Transverse colon (tissue), 4 donors: ENCODE results near the gene KAT8.

Experiments used
- CTCF ChIP-seq, 5 experiments: fragments of 200-600 bp in 3 of 5; fragments of 450-650 bp in 2 of 5; sonication (generic) in 3 of 5; IDR thresholded peaks; 1 replicate in 2 of 5; 2 replicates in 3 of 5; pipeline ENCODE4 v1.5.1; 2016 to 2017; ENCODE audit warnings: antibody characterized with exemption in 5 of 5, inconsistent platforms in 3 of 5, mild to moderate bottlenecking in 2 of 5, moderate library complexity in 1 of 5
- POLR2A ChIP-seq: fragments of 450-650 bp; IDR thresholded peaks from one replicate; pipeline ENCODE4 v1.6.1; 2016; ENCODE audit warnings: antibody characterized with exemption, mild to moderate bottlenecking, moderate library complexity
- POLR2AphosphoS5 ChIP-seq, 3 donors: sonication (generic); formaldehyde crosslinking; IDR thresholded peaks; one replicate each; pipeline ENCODE4 v1.6.1; 2016; ENCODE audit warnings: antibody characterized with exemption in 3 of 3

DNA sequence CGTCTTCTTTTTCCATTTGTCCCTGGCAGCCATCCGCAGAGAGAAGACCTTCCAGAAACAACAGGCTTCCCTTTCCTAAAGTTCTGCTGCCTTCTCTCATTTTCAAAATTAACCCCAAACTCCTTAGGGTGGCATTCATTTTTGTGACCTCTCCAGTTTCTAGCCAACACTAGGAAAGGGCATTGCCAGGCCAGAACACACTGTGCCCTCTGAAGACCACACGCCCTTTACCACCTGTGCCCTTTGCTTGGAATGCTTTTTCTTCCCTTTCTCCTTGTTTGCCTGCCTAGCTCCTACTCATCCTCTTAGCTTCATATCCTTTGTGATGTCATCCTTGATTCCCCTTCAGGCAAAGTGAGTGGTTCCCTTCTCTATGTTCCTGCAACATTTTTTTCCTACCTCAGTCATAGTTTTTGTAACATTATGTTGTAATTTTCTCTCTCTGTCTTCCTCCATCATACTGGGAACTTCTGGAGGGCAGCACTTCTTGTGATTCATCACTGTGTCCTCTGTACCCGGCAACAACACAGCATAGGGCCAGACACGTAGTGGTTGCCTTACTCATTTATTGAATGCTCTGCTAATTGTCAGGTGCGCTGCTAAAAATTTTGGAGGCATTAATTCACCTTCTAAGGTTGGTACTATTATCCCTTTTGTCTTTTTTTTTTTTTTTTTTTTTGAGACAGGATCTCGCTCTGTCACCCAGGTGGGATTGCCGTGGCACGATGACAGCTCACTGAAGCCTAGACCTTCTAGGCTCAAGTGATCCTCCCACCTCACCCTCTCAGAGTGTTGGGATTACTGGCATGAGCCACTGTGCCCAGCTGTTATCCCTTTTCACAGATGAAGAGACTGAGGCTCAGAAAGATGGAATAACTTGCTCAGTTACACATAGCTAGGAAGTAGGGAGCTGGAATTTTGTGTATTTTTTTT lies 1.0 kb downstream of the KAT8 start:
- TF ChIP-seq CTCF (IDR thresholded peaks at IDR 0.05) (no peak), POLR2A (no peak), POLR2AphosphoS5 (IDR thresholded peaks at IDR 0.05) (peak in 1 of 3 donors; percentile 36)
